ENCODE results near the gene ADAMTSL2.

- TF ChIP-seq CTCF (IDR thresholded peaks at IDR 0.05) (no peak), TAF1 (IDR thresholded peaks at IDR 0.05; ENCODE audit: borderline replicate concordance, low read depth, low read length) (no peak), GATA2 (CRISPR knock-in tag; IDR thresholded peaks at IDR 0.05) (no peak), FOSL2 (IDR thresholded peaks at IDR 0.05; ENCODE audit: borderline replicate concordance, low read depth) (no peak), YY1 (IDR thresholded peaks at IDR 0.05; ENCODE audit: low read depth) (no peak), GABPA (IDR thresholded peaks at IDR 0.05; ENCODE audit: low read depth) (no peak), JUND (IDR thresholded peaks at IDR 0.05) (no peak), USF1 (IDR thresholded peaks at IDR 0.05; ENCODE audit: borderline replicate concordance, low read depth) (no peak), ZBTB33 (IDR thresholded peaks at IDR 0.05; ENCODE audit: borderline replicate concordance, low read depth) (no peak), SIN3A (IDR thresholded peaks at IDR 0.05; ENCODE audit: borderline replicate concordance, low read depth, low read length) (no peak), MAX (IDR thresholded peaks at IDR 0.05; ENCODE audit: low read depth) (no peak), POLR2AphosphoS5 (IDR thresholded peaks at IDR 0.05; ENCODE audit: low read depth, low read length) (no peak), MXI1 (IDR thresholded peaks at IDR 0.05; ENCODE audit: low read depth, low read length) (no peak)
Observed at GRCh38 chr9:133583586-133583985, 49.1 kb downstream of the ADAMTSL2 start.

Measured in SK-N-SH (cell line).